Stimulated activated CD4-positive, alpha-beta T cell treated with anti-CD3 and anti-CD28 coated beads, TNF-alpha, amount 100 ng/mL, for 24 hours (primary cell): ENCODE data around the gene RNF17.

Source experiments
- DNase-seq, 3 experiments: peaks; one replicate each; pipeline ENCODE4 v3.0.0-alpha.2; 2020; ENCODE audit warnings: low read depth in 3 of 3

Gene RNF17

DNA sequence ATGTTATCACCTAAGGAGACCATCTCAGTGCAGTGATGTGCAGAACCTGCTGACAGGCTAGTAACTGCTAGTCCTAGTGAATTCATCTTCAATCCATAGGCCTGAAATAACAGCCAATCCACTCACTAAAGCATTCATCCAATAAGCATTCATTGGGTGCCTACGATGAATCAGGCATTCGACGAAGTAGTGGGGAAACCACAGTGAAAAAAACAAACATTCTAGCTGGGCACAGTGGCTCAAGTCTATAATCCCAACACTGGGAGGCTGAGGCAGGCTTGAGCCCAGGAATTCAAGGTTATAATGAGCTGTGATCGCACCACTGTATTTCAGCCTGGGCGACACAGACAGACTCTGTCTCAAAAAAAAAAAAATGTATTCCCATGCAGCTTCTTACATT, 135.6 kb downstream of the RNF17 start:
- DNase-seq: no peak

DNA sequence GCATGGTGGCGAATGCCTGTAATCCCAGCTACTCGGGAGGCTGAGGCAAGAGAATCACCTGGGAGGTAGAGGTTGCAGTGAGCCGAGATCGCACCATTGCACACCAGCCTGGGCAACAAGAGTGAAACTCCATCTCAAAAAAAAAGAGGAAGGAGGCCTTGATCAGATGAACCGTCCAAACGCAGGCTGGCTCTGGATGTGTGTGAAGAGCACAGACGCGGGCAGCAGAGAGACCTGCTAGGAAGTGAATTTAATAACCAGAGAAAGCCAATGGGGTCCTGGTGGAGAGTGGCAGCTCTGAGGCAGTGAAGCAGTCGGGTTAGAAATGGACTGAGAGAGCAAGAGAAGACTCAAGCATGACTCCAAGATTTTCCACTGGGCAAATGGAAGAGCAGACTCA, 136.5 kb downstream of the RNF17 start:
- no peak for DNase-seq

GRCh38 chr13:24905242-24905641, 141.3 kb downstream of the RNF17 start:
- no peak for DNase-seq

DNA sequence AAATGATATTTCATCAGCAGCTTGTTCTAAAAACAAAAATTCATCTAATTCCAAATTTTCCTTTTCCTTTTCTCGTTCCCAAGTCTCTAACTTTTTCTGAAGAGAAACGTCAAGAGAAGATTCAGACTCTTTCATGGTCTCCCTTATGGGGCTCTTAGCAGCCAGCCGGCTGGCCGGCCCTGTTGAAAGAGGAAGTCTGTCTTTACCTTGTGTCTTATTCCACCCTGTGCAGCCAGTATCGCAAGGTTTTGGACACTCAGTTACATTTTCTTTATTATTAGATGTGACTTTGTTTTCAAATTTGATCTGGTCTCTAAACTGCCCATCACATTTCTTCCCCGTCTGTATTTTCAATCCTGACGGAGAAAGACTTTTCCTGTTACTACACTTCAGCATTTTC, 142.3 kb downstream of the RNF17 start:
- no peak for DNase-seq

DNA sequence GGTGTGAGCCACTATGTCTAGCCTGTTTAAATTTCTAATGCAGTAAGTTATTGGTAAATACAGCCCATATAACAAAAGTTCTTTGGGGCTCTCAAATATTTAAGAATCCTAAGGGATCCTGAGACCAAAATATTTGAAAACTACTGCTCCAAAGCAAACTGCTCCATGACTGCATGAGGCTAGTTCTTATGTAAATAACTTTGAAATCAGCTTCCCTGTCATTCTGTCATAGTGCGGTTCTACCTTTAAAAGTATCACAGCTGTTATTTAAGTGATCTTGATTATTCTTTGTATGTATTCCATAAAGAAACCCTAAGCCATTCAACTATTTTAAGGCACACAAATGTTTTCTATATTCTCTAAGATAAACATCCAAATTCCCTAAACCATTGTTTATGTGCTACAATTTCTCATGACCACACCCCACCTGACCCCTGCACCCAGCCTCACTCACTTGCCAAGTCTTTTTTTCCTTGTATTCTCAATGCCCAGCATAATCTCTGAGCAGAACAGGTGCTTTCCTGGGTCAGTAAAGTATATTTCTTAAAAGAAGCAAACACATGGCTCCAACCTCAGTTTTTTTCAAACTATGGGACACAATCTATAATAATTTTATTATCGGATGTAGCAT, 146.6 kb downstream of the RNF17 start:
- no peak for DNase-seq

DNA sequence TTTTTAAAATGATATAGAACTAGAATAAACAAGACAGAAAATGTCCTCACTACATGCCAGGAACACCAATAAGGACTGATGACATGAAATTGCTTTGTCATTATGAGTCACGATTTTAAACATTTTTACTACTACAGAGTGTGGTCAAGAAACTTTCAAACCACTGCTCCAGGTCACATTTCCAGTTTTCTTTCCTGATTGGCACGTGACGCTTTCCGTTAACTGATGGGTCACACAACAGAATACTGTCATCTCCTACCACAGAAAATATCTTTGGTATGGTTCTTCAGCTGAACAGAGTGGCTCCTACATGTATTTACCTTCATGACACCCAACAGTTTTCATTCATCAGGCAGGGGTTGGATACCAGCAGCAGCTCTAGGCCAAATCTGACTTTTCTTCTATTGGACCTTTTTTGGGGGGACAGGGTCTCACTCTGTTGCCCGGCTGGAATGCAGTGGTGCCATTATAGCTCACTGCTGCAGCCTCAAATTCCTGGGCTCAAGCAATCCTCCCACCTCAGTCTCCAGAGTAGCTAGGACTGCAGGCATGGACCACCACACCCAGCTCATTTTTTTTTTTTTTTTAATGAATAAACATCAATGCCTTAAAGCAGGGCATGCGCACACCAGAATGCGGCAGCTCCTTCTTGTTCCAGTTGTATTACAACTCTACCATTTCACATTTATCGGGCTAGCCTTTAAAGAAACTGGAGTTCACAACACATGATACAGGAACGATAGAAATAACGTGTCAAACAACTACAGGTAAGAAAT, 147.4 kb downstream of the RNF17 start:
- no peak for DNase-seq

GRCh38 chr13:24916464-24916863, 152.5 kb downstream of the RNF17 start:
- no peak for DNase-seq

GRCh38 chr13:24921003-24921402, 157.0 kb downstream of the RNF17 start:
- DNase-seq: no peak

- no peak for DNase-seq
Observed at GRCh38 chr13:24921881-24922280, 157.9 kb downstream of the RNF17 start.

DNA sequence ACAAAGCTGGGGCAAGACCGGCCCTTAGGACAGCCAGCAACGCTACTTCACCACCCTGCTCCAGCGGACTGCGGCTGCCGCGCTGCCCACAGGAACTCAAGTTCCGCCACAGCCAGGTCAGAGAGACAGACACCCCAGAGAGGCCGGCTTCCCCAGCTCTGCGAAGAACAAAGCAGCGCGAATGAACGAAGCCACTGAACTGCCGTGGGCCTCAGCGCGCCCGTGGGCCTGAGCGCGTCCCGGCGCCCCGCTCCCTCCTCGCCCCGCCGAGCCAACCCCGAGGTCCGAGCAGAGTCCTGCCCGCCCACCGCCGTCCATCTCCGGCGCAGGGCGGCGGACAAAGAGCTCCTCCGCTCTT, 158.4 kb downstream of the RNF17 start:
- no peak for DNase-seq

- DNase-seq: peak; percentile 82 to 94 (median 87)
Observed at GRCh38 chr13:24922745-24923591, 159.0 kb downstream of the RNF17 start.

GRCh38 chr13:24925318-24926231, 161.6 kb downstream of the RNF17 start:
- no peak for DNase-seq

DNA sequence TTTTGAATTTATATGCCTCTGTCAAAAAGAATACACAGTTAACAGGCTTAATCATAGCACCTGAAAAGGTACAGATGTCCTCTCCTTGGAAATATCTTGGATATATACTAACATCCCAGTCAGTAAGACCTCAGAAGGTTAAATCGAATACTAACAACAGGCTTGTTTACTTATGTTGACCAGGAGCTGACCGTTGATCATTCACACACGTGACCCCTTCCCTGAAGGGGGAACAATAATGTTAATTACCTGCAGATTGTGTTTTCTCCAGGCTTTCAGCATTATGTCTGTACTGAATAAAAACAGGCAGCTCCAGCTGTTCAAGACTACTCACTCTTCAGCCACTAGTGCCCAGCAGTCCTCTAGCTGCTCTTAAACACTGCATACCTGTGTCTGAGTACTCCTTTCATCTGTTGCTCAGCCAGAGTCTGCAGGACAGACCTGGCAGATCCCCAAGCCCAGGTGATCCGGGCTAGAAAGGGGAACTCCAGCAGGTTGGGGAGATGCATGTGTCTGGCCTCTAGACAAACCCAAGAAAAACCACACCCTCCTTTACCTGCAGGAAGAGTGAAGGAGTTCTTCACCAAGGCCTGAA, 163.9 kb downstream of the RNF17 start:
- no peak for DNase-seq

GRCh38 chr13:24929196-24929595, 165.2 kb downstream of the RNF17 start:
- DNase-seq: no peak
